ENCODE data around the gene SPDYE8.
"Not testable (repeated sequence)": the region's sequence is repeated elsewhere in the genome, so short reads cannot be mapped to it uniquely, and the experiment has no call there.

DNA sequence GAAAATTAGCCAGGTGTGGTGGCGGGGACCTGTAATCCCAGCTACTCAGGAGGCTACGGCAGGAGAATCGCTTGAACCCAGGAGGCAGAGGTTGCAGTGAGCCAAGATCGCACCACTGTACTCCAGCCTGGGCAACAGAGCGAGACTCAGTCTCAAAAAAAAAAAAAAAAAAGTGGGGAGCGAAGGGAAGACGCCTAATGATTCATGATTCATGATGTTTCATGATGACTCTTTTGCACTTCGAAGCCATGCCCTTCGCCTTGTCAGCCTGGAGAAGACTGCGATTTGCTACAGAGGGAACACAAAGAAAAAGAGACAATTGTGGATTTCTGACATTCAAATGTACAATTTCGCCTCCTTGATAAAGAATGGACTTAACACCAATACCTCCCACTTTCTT is 47.5 kb downstream of the SPDYE8 start:
- TF ChIP-seq, protein P1, sequence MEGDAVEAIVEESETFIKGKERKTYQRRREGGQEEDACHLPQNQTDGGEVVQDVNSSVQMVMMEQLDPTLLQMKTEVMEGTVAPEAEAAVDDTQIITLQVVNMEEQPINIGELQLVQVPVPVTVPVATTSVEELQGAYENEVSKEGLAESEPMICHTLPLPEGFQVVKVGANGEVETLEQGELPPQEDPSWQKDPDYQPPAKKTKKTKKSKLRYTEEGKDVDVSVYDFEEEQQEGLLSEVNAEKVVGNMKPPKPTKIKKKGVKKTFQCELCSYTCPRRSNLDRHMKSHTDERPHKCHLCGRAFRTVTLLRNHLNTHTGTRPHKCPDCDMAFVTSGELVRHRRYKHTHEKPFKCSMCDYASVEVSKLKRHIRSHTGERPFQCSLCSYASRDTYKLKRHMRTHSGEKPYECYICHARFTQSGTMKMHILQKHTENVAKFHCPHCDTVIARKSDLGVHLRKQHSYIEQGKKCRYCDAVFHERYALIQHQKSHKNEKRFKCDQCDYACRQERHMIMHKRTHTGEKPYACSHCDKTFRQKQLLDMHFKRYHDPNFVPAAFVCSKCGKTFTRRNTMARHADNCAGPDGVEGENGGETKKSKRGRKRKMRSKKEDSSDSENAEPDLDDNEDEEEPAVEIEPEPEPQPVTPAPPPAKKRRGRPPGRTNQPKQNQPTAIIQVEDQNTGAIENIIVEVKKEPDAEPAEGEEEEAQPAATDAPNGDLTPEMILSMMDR (IDR thresholded peaks at IDR 0.05), result not testable (repeated sequence)
- TF ChIP-seq ZFX (IDR thresholded peaks at IDR 0.05; ENCODE audit: borderline replicate concordance), result not testable (repeated sequence)

Measured in 22Rv1 (cell line).